Glutamatergic neuron (in vitro differentiated cells): ENCODE results near the gene LMNB1. TPM values are rescaled to one million over a fixed set of nuclear protein-coding genes. Genes with fewer than 3 reads are reported as not detected.

ENCODE experiments used
- DNase-seq: peaks from one replicate; pipeline ENCODE4 v3.0.0; 2022
- H3K27ac Mint-ChIP-seq: one replicate; pipeline ENCODE4 v1.8.0; 2020; ENCODE audit warnings: mild to moderate bottlenecking, mixed read lengths, inconsistent platforms; ENCODE audit not compliant: unreplicated experiment
- H3K27me3 Mint-ChIP-seq: one replicate; pipeline ENCODE4 v1.8.0; 2020; ENCODE audit warnings: mild to moderate bottlenecking, moderate library complexity, mixed read lengths, inconsistent platforms; ENCODE audit not compliant: unreplicated experiment
- H3K36me3 Mint-ChIP-seq: one replicate; pipeline ENCODE4 v1.8.0; 2020; ENCODE audit warnings: mild to moderate bottlenecking, mixed read lengths, inconsistent platforms; ENCODE audit not compliant: unreplicated experiment
- H3K4me1 Mint-ChIP-seq: one replicate; pipeline ENCODE4 v1.8.0; 2020; ENCODE audit warnings: mild to moderate bottlenecking, low read depth, mixed read lengths, inconsistent platforms; ENCODE audit not compliant: unreplicated experiment
- H3K4me3 Mint-ChIP-seq: one replicate; pipeline ENCODE4 v1.8.0; 2020; ENCODE audit warnings: mild to moderate bottlenecking, mixed read lengths, inconsistent platforms; ENCODE audit not compliant: unreplicated experiment
- H3K9me3 Mint-ChIP-seq: one replicate; pipeline ENCODE4 v1.8.0; 2020; ENCODE audit warnings: mild to moderate bottlenecking, moderate library complexity, mixed read lengths, inconsistent platforms; ENCODE audit not compliant: unreplicated experiment
- total RNA-seq: library from RNA; stranded (reverse); fragmentation: NEBNext Ultra II Directional; extraction: Animal tissue kit (Norgen Biotek cat#: 25700); gene quantifications from one replicate; pipeline ENCODE4 v1.2.1, GENCODE V29; 2021; ENCODE audit not compliant: unreplicated experiment
- TF ChIP-seq, protein P1 (sequence below): fragments of 200-600 bp; sonication (generic); IDR thresholded peaks from one replicate; pipeline ENCODE4 v1.5.0; 2021; ENCODE audit not compliant: partially characterized antibody, unreplicated experiment

LMNB1 gene
- total RNA-seq, 1 donor from 2014 or later = 94.3 TPM

DNA sequence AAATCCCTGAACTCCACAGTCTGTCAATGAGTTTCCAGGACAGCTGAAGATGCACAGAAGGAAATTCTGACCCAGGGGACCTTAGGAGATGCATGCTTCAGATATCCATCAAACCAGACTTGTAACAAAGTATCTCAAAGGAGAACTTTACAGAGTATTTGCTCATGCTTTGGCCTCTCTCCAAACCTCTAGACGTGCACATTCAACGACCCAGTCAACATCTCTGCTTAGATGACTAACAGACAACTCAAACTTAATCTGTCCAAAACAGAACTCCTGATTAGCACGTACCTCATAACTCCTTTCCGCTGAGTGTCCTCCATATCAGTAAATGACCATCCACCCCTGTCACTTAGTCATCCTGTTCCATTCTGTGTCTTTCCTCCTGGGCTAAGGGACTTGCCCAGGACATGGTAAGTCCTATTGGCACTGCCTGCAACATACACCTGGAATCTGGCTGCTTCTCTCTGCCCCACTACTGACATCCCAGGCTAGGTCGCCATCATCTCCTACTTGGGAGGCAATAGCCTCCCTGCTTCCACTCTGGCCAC lies 107.4 kb downstream of the LMNB1 start:
- peaks cover 10% of the 10 kb centered on the region for H3K4me1 Mint-ChIP-seq

More for the DNA sequence above, 107.4 kb downstream of the LMNB1 start:
- Mint-ChIP-seq H3K36me3 (no peaks in the 10 kb centered on the region), H3K27ac (no peak overlapping the region), H3K9me3 (no peaks in the 10 kb centered on the region), H3K4me3 (no peak overlapping the region), H3K27me3 (no peaks in the 10 kb centered on the region)
- TF ChIP-seq, protein P1, sequence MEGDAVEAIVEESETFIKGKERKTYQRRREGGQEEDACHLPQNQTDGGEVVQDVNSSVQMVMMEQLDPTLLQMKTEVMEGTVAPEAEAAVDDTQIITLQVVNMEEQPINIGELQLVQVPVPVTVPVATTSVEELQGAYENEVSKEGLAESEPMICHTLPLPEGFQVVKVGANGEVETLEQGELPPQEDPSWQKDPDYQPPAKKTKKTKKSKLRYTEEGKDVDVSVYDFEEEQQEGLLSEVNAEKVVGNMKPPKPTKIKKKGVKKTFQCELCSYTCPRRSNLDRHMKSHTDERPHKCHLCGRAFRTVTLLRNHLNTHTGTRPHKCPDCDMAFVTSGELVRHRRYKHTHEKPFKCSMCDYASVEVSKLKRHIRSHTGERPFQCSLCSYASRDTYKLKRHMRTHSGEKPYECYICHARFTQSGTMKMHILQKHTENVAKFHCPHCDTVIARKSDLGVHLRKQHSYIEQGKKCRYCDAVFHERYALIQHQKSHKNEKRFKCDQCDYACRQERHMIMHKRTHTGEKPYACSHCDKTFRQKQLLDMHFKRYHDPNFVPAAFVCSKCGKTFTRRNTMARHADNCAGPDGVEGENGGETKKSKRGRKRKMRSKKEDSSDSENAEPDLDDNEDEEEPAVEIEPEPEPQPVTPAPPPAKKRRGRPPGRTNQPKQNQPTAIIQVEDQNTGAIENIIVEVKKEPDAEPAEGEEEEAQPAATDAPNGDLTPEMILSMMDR = no peak
- DNase-seq = no peak

Other genes with a start within 250 kb of the LMNB1 start
- 85.9 TPM for gene ALDH7A1, start 181.9 kb upstream of the LMNB1 start, total RNA-seq
- gene PHAX, start 176.2 kb upstream of the LMNB1 start, total RNA-seq = 41.1 TPM